Fibroblast of lung (primary cell): Measurements from ENCODE around the gene RIMS4. TPM values are rescaled to one million over a fixed set of nuclear protein-coding genes. Genes with fewer than 3 reads are reported as not detected.
A peak's percentile ranks its signal among the peaks of the same experiment; 100 is the strongest.

Source experiments
- DNase-seq, 2 donors: peaks; one replicate each; pipeline versions ENCODE4 v3.0.0 to v3.0.0-alpha.2; 2010; ENCODE audit warnings: low read depth in 2 of 2
- H2AFZ ChIP-seq: 2 replicates; pipeline ENCODE4 v1.5.1; 2012; ENCODE audit warnings: low read length, control low read depth, inconsistent platforms
- H3K27ac ChIP-seq: 2 replicates; pipeline ENCODE4 v1.5.1; 2011; ENCODE audit warnings: low read length, control low read depth; ENCODE audit not compliant: insufficient read depth
- H3K27me3 ChIP-seq: 2 replicates; pipeline ENCODE4 v1.5.1; 2011; ENCODE audit warnings: mild to moderate bottlenecking, low read length; ENCODE audit not compliant: control insufficient read depth, insufficient read depth
- H3K36me3 ChIP-seq: 2 replicates; pipeline ENCODE4 v1.5.1; 2011; ENCODE audit warnings: low read length; ENCODE audit not compliant: control insufficient read depth, insufficient read depth
- H3K4me1 ChIP-seq: 2 replicates; pipeline ENCODE4 v1.5.1; 2011; ENCODE audit warnings: low read length; ENCODE audit not compliant: control insufficient read depth, insufficient read depth; ENCODE audit errors: extremely low read depth
- H3K4me2 ChIP-seq: 2 replicates; pipeline ENCODE4 v1.5.1; 2011; ENCODE audit warnings: low read length, control low read depth; ENCODE audit not compliant: insufficient read depth; ENCODE audit errors: extremely low read depth
- H3K4me3 ChIP-seq, 4 experiments: fragments of 200-600 bp in 1 of 4; sonication (generic) in 1 of 4; replicated peaks in 1 of 4; 2 replicates each; pipeline ENCODE4 v1.5.1; 2011 to 2016; ENCODE audit warnings: low read length in 4 of 4, low read depth in 3 of 4, mild to moderate bottlenecking in 3 of 4, control low read depth in 2 of 4, inconsistent platforms in 1 of 4, mixed read lengths in 1 of 4; ENCODE audit not compliant: insufficient read depth in 1 of 4; ENCODE audit errors: control extremely low read depth in 1 of 4
- H3K79me2 ChIP-seq: 2 replicates; pipeline ENCODE4 v1.5.1; 2012; ENCODE audit warnings: mild to moderate bottlenecking, low read length, inconsistent platforms; ENCODE audit not compliant: control insufficient read depth, insufficient read depth
- H3K9ac ChIP-seq: 2 replicates; pipeline ENCODE4 v1.5.1; 2011; ENCODE audit warnings: mild to moderate bottlenecking, low read length, control low read depth; ENCODE audit not compliant: insufficient read depth
- H3K9me3 ChIP-seq: 2 replicates; pipeline ENCODE4 v1.5.1; 2012; ENCODE audit warnings: low read depth, low read length; ENCODE audit not compliant: control insufficient read depth, insufficient read depth
- H4K20me1 ChIP-seq: 2 replicates; pipeline ENCODE4 v1.5.1; 2011; ENCODE audit warnings: low read length; ENCODE audit not compliant: control insufficient read depth, insufficient read depth; ENCODE audit errors: extremely low read depth
- EZH2 ChIP-seq: IDR thresholded peaks from 2 replicates; pipeline ENCODE4 v1.5.1; 2012; ENCODE audit warnings: low read length, control low read depth, mild to moderate bottlenecking; ENCODE audit errors: missing control alignments
- polyA plus RNA-seq, 2 donors: library from polyadenylated mRNA; depleted of rRNA in 1 of 2; stranded (reverse) in 1 of 2; unstranded in 1 of 2; fragments of >200 nt; gene quantifications; 2 replicates each; pipeline ENCODE4 v1.2.1, GENCODE V29; 2011 to 2012; ENCODE audit warnings: missing spikeins in 1 of 2
- total RNA-seq: library from RNA; depleted of rRNA; stranded (reverse); fragments of >200 nt; gene quantifications from 2 replicates; pipeline ENCODE4 v1.2.1, GENCODE V29; 2014
- TF ChIP-seq, protein P1 (sequence below), 2 donors: IDR thresholded peaks in 1 of 2; conservative IDR thresholded peaks in 1 of 2; 1 replicate in 1 of 2; 2 replicates in 1 of 2; pipeline ENCODE4 v1.5.1; 2011 to 2012; ENCODE audit warnings: low read length in 2 of 2, control low read depth in 1 of 2, inconsistent platforms in 1 of 2, low read depth in 1 of 2, mild to moderate bottlenecking in 1 of 2

Gene RIMS4
- total and polyA plus RNA-seq, 2 donors (not counting 1 experiment from before 2014, with no cell fraction given): under 0.01 to 0.03 TPM

DNA sequence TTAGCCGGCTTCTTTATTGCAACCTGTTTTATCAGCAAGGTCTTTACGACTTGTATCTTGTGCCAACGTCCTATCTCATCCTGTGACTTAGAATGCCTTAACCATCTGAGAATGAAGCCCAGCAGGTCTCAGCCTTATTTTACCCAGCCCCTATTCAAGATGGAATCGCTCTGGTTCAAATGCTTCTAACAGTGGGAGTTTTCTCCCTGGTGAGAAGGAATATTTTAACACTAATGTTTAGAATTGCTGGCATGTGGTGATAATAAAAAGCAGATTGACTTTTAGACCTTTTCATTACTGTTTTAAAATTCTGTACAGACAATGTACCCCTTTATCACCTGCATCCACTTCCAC, 74.6 kb downstream of the RIMS4 start:
- no peak overlapping the region for H3K9ac ChIP-seq

DNA sequence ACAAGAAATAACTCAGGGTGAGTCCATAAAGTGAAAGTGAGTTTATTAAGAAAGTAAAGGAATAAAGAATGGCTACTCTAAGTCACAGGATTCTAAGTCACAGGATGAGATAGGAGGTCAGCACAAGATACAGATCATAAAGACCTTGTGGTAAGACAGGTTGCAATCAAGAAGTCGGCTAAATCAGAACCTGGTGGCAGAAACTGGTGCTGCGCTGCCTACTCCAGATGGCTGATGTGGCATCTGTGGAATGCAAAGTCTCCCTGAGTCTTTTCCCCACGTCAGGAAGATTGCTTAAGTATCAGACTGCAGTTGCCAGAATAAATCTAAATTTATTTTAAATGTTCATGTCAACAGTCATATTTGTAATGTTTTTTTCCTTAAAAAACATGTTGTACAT, 75.4 kb downstream of the RIMS4 start:
- Histone ChIP-seq H3K4me2 (no peak overlapping the region), H3K9ac (no peak overlapping the region), H4K20me1 (no peaks in the 10 kb centered on the region), H3K9me3 (no peaks in the 10 kb centered on the region), H3K27me3 (peaks cover 1% of the 10 kb centered on the region), H3K4me3 (no peak overlapping the region), H2AFZ (no peak overlapping the region), H3K4me1 (peaks cover 2% of the 10 kb centered on the region), H3K36me3 (no peaks in the 10 kb centered on the region), H3K79me2 (no peaks in the 10 kb centered on the region), H3K27ac (no peak overlapping the region)
- DNase-seq: peak; percentile 46 to 54
- TF ChIP-seq, protein P1, sequence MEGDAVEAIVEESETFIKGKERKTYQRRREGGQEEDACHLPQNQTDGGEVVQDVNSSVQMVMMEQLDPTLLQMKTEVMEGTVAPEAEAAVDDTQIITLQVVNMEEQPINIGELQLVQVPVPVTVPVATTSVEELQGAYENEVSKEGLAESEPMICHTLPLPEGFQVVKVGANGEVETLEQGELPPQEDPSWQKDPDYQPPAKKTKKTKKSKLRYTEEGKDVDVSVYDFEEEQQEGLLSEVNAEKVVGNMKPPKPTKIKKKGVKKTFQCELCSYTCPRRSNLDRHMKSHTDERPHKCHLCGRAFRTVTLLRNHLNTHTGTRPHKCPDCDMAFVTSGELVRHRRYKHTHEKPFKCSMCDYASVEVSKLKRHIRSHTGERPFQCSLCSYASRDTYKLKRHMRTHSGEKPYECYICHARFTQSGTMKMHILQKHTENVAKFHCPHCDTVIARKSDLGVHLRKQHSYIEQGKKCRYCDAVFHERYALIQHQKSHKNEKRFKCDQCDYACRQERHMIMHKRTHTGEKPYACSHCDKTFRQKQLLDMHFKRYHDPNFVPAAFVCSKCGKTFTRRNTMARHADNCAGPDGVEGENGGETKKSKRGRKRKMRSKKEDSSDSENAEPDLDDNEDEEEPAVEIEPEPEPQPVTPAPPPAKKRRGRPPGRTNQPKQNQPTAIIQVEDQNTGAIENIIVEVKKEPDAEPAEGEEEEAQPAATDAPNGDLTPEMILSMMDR (conservative IDR thresholded peaks at IDR 0.05 in 1 of 2, IDR thresholded peaks at IDR 0.05 in 1 of 2; ENCODE audit: low read depth in 1 of 2, low read length in 2 of 2): peak; percentile 1 to 18
- no peak for TF ChIP-seq EZH2

More for the DNA sequence above, 74.6 kb downstream of the RIMS4 start:
- Histone ChIP-seq H4K20me1 (no peaks in the 10 kb centered on the region), H3K27ac (no peak overlapping the region), H3K79me2 (no peaks in the 10 kb centered on the region), H3K9me3 (no peaks in the 10 kb centered on the region), H3K4me1 (peaks cover 2% of the 10 kb centered on the region), H3K36me3 (no peaks in the 10 kb centered on the region), H3K4me2 (no peak overlapping the region), H2AFZ (no peak overlapping the region), H3K27me3 (peaks cover 3% of the 10 kb centered on the region), H3K4me3 (no peak overlapping the region)
- no peak for TF ChIP-seq EZH2
- TF ChIP-seq, protein P1 (conservative IDR thresholded peaks at IDR 0.05 in 1 of 2, IDR thresholded peaks at IDR 0.05 in 1 of 2; ENCODE audit: low read depth in 1 of 2, low read length in 2 of 2): no peak
- no peak for DNase-seq

DNA sequence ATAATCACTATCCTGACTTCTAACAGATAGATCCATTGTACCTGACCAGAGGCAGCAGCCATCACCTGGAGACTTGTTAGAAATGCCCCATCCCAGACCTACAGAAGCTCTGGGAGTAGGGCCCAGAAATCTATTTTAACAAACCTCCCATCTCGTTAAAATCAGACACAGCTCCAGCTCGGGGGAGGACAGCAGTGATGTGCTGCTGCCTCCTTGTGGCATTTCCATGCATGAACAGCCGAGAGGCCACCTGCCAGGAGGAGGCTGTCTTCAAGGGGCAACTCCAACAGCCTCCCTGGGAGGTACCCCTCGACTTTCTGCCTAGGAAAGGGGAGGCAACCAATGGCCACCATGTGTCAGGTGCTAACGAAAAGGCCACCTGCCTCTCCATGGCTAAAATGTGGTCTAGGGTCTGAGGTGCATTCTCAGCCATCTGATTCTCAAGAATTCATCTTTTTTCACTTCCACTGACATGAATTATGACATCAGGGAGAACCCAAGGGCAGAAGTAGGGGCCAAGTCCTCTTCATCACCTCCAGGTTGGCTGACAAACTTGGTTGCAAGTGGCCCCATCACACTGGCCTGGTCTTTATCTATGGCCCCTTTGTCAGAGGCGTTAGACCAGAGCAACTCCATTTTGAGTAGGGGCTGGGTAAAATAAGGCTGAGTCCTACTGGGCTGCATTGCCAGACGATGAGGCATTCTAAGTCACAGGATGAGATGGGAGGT, 76.8 kb downstream of the RIMS4 start:
- no peaks in the 10 kb centered on the region for H4K20me1 ChIP-seq
- peak; percentile 48 to 76 for DNase-seq
- H3K4me2 ChIP-seq: no peak overlapping the region
- H3K9ac ChIP-seq: no peak overlapping the region
- TF ChIP-seq, protein P1 (conservative IDR thresholded peaks at IDR 0.05 in 1 of 2, IDR thresholded peaks at IDR 0.05 in 1 of 2; ENCODE audit: low read depth in 1 of 2, low read length in 2 of 2): peak; percentile 90 to 92
- no peak for TF ChIP-seq EZH2
- peaks cover 2% of the 10 kb centered on the region for H3K4me1 ChIP-seq
- no peaks in the 10 kb centered on the region for H3K9me3 ChIP-seq
- no peak overlapping the region for H2AFZ ChIP-seq
- no peaks in the 10 kb centered on the region for H3K27me3 ChIP-seq
- no peaks in the 10 kb centered on the region for H3K36me3 ChIP-seq
- no peaks in the 10 kb centered on the region for H3K79me2 ChIP-seq
- H3K4me3 ChIP-seq: no peak overlapping the region
- no peak overlapping the region for H3K27ac ChIP-seq
